HG02943 (cell line): ENCODE results near the gene AFF2.
"Not testable (repeated sequence)": the region's sequence is repeated elsewhere in the genome, so short reads cannot be mapped to it uniquely, and the experiment has no call there.

ENCODE experiments used
- ATAC-seq: cut with Tn5 transposase; IDR thresholded peaks from one replicate; pipeline ENCODE4 v1.9.1; 2021; ENCODE audit warnings: mild to moderate bottlenecking, low read depth, moderate library complexity; ENCODE audit not compliant: unreplicated experiment

AFF2 gene

GRCh38 chrX:148629434-148629833 is 129.0 kb downstream of the AFF2 start:
- ATAC-seq: no peak

- ATAC-seq: no peak
These were observed 132.0 kb downstream of the AFF2 start for GRCh38 chrX:148632444-148632843.

DNA sequence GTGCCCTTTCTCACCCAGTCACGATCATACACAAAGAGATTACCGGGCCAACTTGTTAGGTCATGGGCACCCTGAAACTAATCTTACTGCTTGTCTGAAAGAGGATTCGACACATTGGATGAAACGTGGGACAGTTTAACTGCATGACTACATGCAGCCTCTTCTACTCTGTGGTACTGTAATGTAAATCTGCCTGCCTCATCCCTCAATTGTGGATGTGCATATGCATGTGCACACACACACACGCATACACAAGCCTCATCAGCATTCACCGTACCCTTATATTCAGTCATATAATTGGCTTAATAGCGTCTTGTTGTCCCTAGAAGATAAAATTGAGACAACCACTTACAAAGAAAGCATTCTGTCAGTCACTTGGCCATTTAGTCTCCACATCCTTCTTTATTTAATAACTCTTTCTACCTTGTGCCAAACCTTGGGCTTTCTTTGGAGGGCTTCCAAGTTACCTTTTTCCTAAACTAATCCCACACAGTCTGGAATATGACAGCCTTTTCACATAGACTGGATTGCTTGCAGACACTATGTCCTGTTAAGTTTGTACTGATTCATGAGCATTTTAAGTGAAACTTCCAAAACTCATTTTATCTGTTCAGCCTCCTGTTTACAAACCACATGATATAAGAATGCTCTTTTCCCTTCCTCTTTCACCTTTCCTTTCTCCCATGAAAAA is 132.9 kb downstream of the AFF2 start:
- ATAC-seq: no peak

GRCh38 chrX:148634591-148634990 is 134.2 kb downstream of the AFF2 start:
- ATAC-seq: no peak

DNA sequence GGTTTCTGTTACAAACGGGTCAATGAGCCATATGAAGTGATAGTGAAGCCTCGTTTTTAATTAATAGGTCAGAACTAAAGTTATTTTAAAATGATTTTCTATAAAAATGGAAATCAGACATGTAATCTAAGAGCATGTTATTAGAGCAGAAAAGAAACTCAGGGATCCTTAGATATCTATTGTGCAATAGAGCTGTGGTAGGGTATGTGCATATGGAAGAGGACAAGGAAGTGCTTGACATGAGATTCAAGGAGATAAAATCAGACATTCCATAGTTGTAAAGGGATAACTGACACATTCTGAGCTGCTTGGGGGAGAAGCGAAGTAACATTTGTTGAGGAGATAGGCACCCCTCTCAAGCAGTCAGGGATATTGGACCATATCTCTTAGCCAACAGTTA is 143.0 kb downstream of the AFF2 start:
- no peak for ATAC-seq

DNA sequence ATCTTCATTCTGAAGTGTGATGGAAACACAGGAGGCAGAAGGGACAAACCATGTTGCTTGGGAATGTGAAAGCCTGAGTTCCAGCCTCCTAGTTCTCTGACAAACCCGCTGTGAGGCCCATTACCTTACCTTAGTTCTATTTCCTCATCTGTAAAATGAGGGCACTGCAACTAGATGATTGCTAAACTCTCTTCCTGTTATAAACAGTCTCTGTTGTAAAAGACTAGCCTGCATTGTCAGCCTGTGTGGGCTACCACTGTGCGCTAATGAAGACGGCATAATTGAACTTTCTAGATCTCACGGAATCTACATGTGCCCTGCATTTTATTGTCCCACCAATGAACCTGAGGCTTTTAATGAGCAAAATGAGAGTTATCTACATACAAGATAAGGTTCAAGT is 147.2 kb downstream of the AFF2 start:
- no peak for ATAC-seq

DNA sequence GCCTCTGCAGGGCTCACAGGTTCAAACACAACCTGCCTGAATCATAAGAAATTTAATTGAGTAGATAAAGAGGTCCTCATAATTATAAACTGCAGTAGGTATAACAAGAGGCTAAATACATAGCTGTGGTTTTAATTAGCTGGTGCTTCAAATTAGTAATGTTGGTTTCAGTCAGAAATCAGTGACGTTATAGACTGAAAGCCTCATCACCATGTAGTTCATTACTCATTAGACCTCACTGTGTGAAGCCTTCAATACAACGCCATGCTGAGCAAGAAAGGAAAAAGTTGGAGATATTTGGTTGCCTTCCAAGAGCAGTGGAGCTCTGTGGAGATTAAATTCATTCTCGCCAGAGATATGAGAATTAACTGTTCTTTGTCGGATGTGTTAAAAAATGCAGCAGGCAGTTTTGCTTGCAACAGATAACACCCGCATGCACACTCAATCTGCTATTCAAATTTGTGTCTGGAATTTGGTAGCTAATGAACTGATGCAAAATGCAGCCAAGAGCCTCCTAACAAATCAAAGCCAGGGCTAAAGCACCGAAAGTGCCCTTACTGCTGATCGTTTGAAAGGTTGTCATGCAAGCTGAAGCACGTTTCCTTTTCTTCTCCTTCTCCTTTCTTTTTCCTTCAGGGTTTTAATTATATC is 148.9 kb downstream of the AFF2 start:
- ATAC-seq: no peak

DNA sequence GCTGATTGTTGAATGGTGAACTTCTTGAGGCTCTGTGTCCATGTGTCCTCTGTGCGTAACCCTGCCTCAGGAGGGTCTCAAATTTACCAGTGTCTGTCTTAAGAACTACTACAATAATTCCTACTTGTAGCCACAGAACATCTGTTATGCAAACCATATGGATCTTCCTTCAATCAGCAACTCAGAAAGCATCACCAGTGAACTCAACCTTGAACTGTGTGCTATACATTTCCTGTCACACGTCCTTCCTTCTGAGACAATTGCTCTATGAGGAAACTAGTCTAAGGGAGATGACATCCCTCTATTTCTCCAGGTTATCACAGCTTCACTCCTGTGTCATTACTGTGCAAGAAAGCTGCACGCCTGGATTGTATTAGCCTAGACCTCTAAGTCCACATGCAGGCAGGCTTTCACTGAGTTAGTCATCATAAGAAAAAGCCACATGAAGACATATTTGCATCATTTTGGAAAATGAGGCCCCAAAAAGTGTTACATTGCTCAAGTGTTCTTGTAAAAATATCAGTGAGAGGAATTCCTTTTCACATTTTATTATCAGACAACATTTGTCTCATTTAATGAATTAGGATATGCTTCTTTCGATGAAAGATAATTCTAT is 157.8 kb downstream of the AFF2 start:
- ATAC-seq: no peak

DNA sequence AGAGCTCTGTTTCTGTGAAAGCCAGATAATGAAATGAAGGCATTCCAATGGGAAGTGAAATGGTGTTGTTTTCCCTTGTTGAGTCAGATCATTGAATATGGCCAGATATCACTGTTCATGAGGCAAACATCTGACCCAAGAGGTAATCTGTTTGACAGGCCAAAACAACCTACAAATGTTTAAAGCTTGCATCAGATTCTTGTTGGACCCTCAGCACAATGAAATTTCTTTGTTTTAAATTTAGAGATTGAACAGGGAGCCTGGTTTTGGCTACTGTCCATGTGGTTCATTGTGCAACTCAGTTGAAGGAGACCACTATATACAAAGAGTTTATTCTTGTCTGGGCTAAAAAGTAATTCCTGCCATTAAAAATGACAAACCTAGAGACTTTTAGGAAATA is 159.1 kb downstream of the AFF2 start:
- no peak for ATAC-seq

DNA sequence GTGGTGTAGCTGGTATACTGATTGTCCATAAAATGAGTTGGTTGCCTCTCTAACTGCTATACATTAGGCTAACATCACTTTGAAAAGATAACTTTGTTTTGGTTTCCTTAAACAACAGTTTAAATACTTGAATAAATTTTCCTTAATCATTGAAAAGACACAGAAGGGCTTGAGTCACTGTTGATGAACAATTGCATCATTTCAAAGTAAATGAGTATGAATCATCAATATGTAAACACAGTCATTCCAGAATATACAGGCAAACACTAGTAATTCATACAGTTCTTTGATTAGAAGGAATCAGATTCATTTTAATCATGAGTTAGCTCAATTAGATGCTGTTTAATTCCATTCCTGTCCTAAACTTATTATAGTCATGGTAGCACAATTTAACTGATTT is 160.6 kb downstream of the AFF2 start:
- no peak for ATAC-seq

DNA sequence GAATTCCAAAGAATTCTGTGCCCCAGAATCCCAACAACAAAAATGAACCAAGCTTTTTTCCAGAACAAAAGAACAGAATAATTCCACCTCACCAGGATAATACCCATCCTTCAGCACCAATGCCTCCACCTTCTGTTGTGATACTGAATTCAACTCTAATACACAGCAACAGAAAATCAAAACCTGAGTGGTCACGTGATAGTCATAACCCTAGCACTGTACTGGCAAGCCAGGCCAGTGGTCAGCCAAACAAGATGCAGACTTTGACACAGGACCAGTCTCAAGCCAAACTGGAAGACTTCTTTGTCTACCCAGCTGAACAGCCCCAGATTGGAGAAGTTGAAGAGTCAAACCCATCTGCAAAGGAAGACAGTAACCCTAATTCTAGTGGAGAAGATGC is 161.6 kb downstream of the AFF2 start:
- no peak for ATAC-seq

- ATAC-seq: no peak
These were observed 163.8 kb downstream of the AFF2 start for GRCh38 chrX:148664171-148664570.

GRCh38 chrX:148664995-148665394 is 164.6 kb downstream of the AFF2 start:
- no peak for ATAC-seq

DNA sequence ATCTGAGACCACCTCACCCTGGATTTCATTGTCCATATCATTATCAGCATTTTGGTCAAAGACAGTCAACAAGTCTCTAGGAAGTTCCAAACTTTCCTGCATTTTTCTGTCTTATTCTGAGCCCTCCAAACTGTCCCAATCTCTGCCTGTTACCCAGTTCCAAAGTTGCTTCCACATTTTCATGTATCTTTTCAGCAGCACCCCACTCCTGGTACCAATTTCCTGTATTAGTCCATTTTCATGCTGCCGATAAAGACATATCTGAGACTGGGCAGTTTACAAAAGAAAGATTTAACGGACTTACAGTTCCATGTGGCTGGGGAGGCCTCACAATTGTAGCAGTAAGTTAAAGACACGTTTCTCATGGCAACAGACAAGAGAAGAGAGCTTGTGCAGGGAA is 168.8 kb downstream of the AFF2 start:
- not testable (repeated sequence) for ATAC-seq

DNA sequence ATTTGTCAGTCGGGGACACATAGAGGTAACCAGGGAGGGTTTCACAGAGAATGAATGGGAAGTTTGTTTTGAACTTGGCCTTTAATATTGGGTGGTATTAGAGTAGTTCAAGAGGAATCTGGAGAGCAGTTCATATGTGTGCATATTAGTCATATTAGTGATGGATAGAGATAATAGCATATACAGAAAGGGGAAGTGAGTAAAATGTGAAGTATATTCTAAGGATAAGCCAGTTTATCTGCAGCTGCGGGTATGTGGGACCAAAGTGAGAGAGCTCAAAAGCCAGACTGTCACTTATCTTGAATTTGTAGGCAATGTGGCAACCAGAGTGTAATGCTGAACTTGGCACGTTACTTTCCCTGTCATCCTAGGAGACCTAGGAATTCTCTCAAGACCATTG is 169.9 kb downstream of the AFF2 start:
- ATAC-seq: no peak

GRCh38 chrX:148672517-148672916 is 172.1 kb downstream of the AFF2 start:
- no peak for ATAC-seq

DNA sequence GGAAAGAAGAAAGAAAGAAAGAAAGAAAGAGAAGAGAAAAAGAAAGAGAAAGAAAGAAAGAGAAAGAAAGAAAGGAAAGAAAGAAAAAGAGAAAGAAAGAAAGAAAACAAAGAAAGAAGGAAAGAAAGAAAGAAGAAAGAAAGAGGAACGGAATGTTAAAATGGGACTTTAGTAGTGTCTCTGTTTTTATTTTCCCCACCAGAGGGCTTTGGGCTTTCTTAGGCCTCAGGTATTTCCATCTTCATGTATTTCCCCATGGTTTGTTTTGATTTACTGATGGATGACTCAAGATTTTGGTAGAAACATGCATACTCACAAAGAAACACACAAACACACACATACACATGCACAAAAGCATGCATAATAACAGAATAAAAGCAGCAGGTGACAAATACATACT is 181.2 kb downstream of the AFF2 start:
- no peak for ATAC-seq

- ATAC-seq: no peak
These were observed 181.8 kb downstream of the AFF2 start for GRCh38 chrX:148682206-148682605.

DNA sequence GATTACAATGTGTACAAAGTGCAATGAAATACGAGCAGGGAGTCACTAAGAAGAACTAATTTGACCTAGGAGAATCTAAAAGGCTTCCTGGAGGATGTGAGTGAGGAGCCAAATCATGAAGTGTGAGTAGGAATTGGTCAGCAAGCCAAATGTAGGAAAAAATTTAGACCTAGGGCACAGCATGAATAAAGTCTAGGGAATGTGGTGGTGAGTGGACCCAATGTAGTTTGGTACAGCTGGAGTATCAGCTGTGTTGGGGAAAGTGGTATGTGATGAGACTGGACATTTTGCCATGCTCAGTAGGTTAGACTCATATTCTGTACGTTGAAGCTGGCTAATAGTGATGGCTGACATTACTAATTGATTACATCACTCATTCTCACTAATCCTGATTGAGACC is 191.0 kb downstream of the AFF2 start:
- ATAC-seq: no peak

DNA sequence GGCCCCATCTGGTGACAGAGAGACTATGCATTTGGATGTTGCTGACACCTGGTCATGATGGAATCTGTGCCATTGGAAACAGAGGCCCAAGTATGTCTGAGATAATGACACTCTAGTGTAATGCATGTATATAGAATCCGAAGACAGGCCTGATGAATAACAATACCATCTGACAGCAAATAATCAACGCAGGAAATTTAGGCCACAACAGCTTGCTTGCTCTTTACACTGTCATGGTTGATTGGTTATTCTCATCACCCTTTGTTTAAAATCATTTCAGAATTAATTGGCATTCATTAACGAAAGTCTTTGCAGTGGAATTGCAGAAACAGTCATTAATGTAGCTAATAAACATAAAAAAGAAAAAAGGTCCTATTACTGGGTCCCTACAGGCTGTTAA is 194.8 kb downstream of the AFF2 start:
- ATAC-seq: no peak

DNA sequence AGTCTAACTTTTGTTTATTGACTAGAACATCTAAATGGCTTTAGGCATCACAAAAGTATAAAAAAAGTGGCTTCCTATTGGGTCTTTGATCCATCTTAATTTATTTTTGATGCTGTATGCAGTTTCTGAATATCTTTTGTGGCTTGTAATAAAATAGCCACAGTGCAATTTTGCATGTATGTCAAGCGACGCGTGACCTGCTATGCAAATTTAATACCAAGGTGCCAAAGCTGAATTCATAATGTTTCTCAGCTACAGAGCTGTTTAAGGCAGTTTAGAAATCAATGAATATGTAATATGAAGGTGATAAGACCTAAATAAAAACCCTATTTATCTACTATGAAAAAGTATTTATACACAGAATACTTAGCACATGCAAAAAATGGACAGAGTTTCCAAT is 197.8 kb downstream of the AFF2 start:
- ATAC-seq: no peak

DNA sequence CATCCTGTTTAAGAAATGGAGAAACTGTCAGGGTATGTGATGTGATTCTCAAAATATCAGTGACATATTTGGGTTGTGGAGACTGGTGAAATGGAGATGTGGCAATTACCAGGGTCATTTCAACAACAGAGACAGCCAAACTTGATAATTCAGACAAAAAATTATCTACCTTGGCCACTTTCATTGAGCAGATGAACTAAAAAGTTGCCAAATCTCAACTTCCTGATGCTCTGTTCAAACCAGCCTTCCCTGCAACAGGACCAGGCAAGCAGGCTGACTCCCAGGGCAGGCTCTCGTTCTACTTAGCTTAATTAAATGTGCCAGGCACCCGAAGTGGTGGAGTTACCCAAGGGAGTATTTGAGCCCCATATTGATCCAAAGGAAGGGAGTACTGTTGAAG is 199.6 kb downstream of the AFF2 start:
- no peak for ATAC-seq
